Activated CD8-positive, alpha-beta memory T cell treated with anti-CD3 and anti-CD28 coated beads for 1 hour (primary cell): ENCODE data around the gene GRM7.

Source experiments
- DNase-seq, 2 donors: peaks; one replicate each; pipeline ENCODE4 v3.0.0-alpha.2; 2020; ENCODE audit warnings: low read depth in 1 of 2; ENCODE audit errors: extremely low read depth in 1 of 2

GRM7 gene

GRCh38 chr3:7292362-7292761, 431.4 kb downstream of the GRM7 start:
- no peak for DNase-seq

- no peak for DNase-seq
Observed at GRCh38 chr3:7293286-7293685, 432.4 kb downstream of the GRM7 start.

GRCh38 chr3:7305561-7305960, 444.6 kb downstream of the GRM7 start:
- DNase-seq = no peak

GRCh38 chr3:7306901-7307300, 446.0 kb downstream of the GRM7 start:
- no peak for DNase-seq

GRCh38 chr3:7307410-7307809, 446.5 kb downstream of the GRM7 start:
- DNase-seq = no peak

GRCh38 chr3:7309641-7310102, 448.8 kb downstream of the GRM7 start:
- no peak for DNase-seq

- no peak for DNase-seq
Observed at GRCh38 chr3:7315037-7315436, 454.1 kb downstream of the GRM7 start.

GRCh38 chr3:7322957-7323669, 462.2 kb downstream of the GRM7 start:
- DNase-seq = no peak

- no peak for DNase-seq
Observed at GRCh38 chr3:7328339-7328738, 467.4 kb downstream of the GRM7 start.

GRCh38 chr3:7332696-7333095, 471.8 kb downstream of the GRM7 start:
- DNase-seq = no peak

GRCh38 chr3:7333125-7333524, 472.2 kb downstream of the GRM7 start:
- no peak for DNase-seq

- no peak for DNase-seq
Observed at GRCh38 chr3:7340795-7341194, 479.9 kb downstream of the GRM7 start.

GRCh38 chr3:7346364-7346763, 485.4 kb downstream of the GRM7 start:
- no peak for DNase-seq

- no peak for DNase-seq
Observed at GRCh38 chr3:7357101-7357500, 496.2 kb downstream of the GRM7 start.

GRCh38 chr3:7367968-7368367, 507.1 kb downstream of the GRM7 start:
- no peak for DNase-seq

- no peak for DNase-seq
Observed at GRCh38 chr3:7368597-7368996, 507.7 kb downstream of the GRM7 start.

GRCh38 chr3:7371693-7372572, 511.0 kb downstream of the GRM7 start:
- DNase-seq = no peak

GRCh38 chr3:7377103-7377502, 516.2 kb downstream of the GRM7 start:
- DNase-seq = no peak

- no peak for DNase-seq
Observed at GRCh38 chr3:7381741-7382140, 520.8 kb downstream of the GRM7 start.

GRCh38 chr3:7382293-7383010, 521.5 kb downstream of the GRM7 start:
- DNase-seq = no peak

- DNase-seq = no peak
Observed at GRCh38 chr3:7385635-7386034, 524.7 kb downstream of the GRM7 start.
